Right lobe of liver (tissue), 4 donors: ENCODE results near the gene HPGD.

ENCODE experiments used
- POLR2A ChIP-seq: fragments of 450-650 bp; IDR thresholded peaks from one replicate; pipeline ENCODE4 v1.6.1; 2017; ENCODE audit warnings: antibody characterized with exemption, mild to moderate bottlenecking
- TF ChIP-seq, protein P1 (sequence below), 4 donors: fragments of 200-600 bp in 3 of 4; fragments of 450-650 bp in 1 of 4; IDR thresholded peaks; one replicate each; pipeline versions ENCODE4 v1.5.1 to v1.8.0; 2016 to 2022; ENCODE audit warnings: antibody characterized with exemption in 4 of 4, mild to moderate bottlenecking in 2 of 4
- donor health status: DM: no; HTN: no; CAD: no.
- donor health status: DM: no; HTN: no; CAD: no.
- donor health status: DM: no; HTN: yes; CAD: no.

DNA sequence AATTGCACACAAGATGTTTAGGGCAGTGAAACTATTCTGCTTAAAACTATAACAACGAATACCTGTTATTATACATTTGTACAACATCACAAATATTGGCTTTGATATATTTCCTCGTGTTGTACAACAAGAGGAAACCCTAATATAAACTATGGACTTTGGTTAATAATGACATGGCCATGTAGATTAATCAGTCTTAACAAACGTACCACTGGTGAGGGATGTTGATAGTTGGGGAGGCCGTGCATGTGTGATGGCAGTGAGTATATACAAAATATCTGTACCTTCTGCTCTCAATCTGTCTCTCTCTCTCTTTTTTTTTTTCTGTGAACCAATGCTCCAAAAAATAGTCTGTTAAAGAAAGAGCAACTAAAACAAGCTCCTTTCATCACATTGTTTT is 22.2 kb upstream of the HPGD start:
- TF ChIP-seq, protein P1, sequence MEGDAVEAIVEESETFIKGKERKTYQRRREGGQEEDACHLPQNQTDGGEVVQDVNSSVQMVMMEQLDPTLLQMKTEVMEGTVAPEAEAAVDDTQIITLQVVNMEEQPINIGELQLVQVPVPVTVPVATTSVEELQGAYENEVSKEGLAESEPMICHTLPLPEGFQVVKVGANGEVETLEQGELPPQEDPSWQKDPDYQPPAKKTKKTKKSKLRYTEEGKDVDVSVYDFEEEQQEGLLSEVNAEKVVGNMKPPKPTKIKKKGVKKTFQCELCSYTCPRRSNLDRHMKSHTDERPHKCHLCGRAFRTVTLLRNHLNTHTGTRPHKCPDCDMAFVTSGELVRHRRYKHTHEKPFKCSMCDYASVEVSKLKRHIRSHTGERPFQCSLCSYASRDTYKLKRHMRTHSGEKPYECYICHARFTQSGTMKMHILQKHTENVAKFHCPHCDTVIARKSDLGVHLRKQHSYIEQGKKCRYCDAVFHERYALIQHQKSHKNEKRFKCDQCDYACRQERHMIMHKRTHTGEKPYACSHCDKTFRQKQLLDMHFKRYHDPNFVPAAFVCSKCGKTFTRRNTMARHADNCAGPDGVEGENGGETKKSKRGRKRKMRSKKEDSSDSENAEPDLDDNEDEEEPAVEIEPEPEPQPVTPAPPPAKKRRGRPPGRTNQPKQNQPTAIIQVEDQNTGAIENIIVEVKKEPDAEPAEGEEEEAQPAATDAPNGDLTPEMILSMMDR (IDR thresholded peaks at IDR 0.05), result no peak
- no peak for TF ChIP-seq POLR2A
